GM21723 (cell line): ENCODE data around the gene BRS3.

Experiments
- ATAC-seq: cut with Tn5 transposase; IDR thresholded peaks from one replicate; pipeline ENCODE4 v1.9.1; 2021; ENCODE audit warnings: mild to moderate bottlenecking, moderate library complexity; ENCODE audit not compliant: unreplicated experiment

Gene BRS3

GRCh38 chrX:136493011-136493410 lies 5.3 kb downstream of the BRS3 start:
- no peak for ATAC-seq

DNA sequence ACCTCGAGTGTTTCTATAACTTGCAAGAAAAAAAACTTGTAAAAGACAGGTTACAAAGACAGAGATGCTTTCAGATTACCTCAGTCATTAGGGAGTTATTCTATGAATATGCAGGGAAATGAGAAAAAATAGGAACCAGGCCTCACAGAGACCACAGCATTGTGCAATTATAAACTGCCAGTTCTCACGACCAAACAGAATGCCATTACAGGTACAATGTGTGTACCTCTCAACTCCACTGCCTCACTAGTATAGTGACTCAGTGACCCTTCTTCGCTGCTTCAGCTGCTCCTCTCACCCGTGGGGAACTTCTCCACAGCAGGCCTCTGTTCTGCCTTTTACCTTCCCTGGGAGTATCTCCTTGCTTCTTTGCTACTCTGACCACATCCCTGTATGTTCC lies 7.3 kb downstream of the BRS3 start:
- ATAC-seq, result no peak

DNA sequence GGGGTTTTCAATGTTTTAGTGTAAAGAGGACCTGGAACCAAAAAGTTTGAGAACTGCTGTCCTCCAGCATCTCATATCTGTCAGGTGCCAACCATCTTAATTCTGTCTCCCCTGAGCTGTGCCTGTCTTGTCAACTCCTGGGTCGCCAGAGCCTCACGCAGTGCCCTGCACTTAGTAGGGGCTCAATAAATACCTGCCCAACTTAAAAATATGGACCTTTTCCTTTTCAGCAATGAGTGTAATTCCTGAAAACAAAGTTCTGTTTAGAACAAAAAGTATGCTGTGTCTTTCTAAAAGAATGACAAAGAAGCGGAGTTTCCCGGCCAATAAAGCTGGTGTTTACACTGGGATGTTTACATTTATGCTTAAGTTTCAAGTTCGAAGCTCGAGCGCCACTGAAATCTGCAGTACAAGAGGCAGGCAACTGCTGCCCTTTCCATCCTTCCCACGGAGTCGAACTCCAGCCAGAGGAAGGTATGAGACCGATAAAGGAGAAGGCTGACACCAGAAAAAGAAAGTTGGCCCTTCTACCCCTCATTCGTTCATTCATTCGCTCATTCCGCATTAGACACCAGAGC lies 8.5 kb downstream of the BRS3 start:
- no peak for ATAC-seq

- peak; percentile 81 for ATAC-seq
Observed at GRCh38 chrX:136496764-136497555, 9.2 kb downstream of the BRS3 start.

DNA sequence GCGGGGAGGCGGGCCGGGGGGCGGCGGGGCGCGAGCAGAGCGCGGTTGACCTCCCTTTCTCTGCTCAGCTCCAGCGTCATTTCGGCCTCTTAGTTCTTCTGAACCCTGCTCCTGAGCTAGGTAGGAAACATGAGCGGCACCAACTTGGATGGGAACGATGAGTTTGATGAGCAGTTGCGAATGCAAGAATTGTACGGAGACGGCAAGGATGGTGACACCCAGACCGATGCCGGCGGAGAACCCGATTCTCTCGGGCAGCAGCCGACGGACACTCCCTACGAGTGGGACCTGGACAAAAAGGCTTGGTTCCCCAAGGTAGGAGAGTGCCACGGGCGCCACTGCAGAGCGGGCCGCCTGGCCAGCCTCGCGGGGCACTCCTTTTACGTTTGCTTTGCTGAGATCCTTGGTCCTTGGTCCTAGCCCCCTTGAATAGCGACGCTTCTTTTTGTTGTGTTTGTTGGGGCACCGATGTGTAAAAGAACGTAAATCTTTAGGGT lies 9.9 kb downstream of the BRS3 start, which contains the start of gene HTATSF1:
TSS of gene HTATSF1 (plus strand) at position 37 of the 497 bp plus-strand sequence. CDS start at position 130, 93 bp downstream.
- peak; percentile 28 for ATAC-seq

- ATAC-seq, result no peak
Observed at GRCh38 chrX:136519069-136519468, 31.3 kb downstream of the BRS3 start.

GRCh38 chrX:136523770-136524169 lies 36.0 kb downstream of the BRS3 start:
- ATAC-seq, result no peak

DNA sequence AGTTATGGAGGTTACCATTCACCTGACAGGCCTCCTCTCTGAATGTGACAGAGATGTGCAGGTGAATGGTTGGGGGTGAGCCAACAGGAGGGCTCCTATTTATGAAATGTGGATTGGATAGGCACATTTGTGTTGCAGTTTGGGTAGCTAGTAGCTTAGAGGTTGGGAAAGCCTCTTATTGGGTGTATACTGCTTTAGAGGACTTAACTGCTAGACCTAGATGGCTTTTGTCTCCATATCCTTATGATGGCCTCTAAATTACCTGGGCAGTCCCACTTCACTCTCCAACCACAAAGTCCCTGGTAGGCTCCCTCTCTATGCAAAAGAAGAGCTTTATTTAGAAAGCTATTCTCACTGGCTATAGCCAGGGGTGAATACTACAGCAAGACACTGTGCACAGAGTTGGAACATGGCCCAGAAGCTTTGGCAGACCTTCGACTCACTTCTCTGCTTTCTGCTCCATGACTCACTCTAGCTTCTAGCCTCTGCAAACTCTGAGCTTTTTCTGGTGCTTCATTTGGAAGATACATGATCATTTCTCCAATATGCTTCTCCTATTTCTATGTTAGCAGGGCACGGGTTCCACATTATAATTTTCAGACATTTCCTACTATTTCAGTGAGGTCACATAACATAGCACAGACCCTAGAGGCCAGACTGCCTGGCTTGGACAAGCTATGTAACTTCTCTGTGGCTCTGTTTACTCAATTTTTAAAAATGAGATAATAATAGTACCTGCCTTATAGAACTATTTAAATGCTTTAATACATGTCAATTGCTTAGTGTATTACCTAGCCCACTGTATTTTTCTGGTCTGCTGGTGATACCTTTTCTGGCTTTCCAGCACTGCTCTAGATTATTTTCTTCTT lies 38.2 kb downstream of the BRS3 start:
- ATAC-seq, result no peak

DNA sequence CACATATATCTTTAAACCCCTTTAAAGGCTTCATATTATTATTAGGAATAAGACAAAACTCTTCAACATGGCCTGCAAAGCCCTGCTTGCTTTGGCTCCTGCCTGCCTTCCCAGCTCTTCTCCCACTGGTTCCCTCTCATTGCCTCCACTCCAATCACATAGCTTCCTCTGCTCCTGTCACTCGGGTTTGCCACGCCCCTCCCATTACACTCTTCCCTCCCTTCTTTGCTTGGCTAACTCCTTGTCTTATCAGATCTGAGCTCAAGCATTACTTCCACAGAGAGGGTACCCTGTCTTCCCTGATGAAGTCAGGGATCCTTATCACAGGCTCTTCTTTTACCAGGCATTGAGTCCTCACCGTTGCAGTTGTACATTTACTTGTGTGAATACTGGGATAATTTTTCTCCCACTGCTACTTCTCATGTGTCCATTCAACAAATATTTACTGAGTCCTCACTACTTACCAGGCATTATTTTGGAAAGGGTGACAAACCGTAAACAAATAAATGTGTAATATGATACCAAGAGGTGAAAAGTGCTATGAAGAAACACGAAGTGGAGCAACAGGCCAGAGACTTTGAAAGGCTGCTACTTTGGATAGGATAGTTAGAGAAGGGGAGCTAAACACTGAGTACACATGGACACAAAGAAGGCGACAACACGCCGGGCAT lies 41.0 kb downstream of the BRS3 start:
- ATAC-seq, result no peak

GRCh38 chrX:136529795-136530194 lies 42.0 kb downstream of the BRS3 start:
- ATAC-seq, result no peak

DNA sequence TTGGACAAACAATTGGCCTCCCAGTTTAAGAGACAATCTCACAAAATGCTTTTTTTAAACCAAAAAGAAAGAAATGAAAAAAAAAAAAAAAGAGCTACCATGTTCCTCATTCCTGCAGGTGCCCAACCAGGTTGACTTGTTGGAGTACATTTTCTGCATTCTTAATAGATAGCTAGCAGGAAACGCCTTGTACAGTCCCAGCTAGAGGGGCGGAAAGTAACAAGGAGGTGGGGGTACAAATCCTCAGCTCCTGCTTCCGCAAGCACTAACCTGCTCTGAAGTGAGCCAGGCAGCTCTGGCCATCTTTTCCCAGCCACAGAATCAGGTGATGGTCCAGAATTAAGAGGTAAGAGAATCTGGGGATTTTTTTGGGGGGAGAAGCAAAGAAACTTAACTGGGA lies 44.2 kb downstream of the BRS3 start, which contains the start of gene VGLL1:
TSS of gene VGLL1 (plus strand) at position 265 of the 400 bp plus-strand sequence. CDS start 3,806 bp downstream, outside the sequence.
- ATAC-seq, result no peak

- ATAC-seq, result no peak
Observed at GRCh38 chrX:136534131-136534530, 46.4 kb downstream of the BRS3 start.

- no peak for ATAC-seq
Observed at GRCh38 chrX:136538811-136539210, 51.1 kb downstream of the BRS3 start.

DNA sequence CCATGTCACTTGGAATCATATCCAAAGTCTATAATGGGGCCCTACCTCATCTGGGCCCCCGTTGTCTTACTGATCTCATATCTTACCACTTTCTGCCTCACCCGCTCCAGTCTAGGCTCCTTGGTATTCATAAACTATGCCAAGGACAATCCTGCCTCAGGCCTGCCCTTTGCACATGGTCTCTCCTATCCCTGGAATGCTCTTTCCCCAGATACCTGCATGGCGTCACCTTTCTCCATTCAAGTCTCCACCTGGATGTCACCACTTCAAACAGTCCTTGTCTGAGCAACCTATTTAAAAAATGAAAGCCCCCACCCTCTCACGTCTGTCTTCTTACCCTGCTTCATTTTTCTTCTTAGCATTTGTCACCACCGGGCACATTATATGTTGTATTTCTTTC lies 52.5 kb downstream of the BRS3 start:
- ATAC-seq, result no peak

DNA sequence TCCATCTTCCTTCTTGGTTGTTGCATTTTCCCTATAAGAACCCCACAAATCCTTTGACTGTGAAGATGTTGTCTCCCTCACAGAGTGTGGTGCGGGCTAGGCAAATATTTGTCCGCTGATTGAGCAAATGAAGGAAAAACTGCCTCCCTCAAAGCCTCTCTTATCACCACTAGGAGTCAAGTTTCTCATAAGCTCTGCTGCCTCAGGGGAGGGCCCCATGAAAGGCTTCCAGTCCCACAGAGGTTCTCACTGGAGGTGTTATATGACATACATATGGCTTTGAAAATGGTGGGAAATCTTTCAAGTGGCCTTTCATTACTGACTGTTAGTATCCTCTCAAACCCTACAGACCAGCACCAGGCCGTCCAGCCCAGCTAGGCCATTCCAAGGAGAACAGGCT lies 53.5 kb downstream of the BRS3 start:
- ATAC-seq, result no peak

- ATAC-seq, result no peak
Observed at GRCh38 chrX:136542281-136542680, 54.5 kb downstream of the BRS3 start.
